GM19455 (cell line): ENCODE measurements around the gene OOSP3.
"Not testable (repeated sequence)": the region's sequence is repeated elsewhere in the genome, so short reads cannot be mapped to it uniquely, and the experiment has no call there.

Experiments used
- ATAC-seq: cut with Tn5 transposase; IDR thresholded peaks from one replicate; pipeline ENCODE4 v1.9.1; 2021; ENCODE audit not compliant: unreplicated experiment

OOSP3 gene, protein sequence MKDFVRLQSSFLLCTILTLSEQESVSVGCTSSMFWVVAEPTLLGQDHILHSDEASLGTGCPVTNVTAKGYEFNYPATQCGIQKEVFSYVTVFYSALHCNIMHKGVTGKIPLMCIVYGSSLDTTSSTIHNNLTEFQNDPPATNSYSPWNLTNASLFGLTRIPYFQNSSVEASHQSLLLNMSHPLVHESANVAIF

DNA sequence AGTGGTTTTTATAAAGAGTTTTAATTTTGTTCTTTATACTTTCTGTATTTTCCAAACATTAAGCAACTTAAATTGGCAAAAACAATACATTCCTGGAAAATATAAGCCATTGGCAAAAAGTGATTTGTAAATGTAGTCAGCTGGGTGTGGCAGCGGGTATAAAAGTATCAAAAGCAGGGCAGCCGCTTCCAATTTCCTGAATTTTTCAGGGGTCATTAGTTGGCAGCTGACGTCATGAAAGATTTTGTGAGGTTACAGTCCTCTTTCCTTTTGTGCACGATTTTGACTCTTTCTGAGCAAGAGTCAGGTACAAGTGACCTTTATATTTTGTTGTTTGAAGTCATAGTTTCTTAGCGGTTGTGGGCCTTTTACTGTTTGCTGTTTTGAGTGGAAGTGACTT, at the start of gene OOSP3:
Gene OOSP3 (plus strand): TSS at position 208 of the 400 bp plus-strand sequence. CDS start 27 bp downstream, at position 235.
- no peak for ATAC-seq

DNA sequence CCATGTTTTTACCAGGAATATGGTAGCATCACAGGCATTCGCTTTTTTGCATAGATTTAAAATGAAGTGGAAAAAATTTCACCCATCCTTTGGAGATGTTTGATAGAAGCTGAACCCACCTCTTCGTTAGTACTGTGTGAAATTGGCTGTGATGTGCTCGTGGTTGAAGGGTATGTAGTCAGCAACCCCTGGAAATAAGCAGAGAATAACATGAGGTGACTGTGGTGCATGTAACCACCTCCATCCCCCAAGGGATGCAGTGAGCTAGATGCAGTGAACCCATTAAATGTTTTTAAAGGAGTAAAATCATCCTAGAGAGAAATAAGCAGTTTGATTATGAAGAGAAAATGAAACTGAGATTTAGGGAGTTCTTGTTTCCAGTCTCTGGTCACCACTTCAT, 49.2 kb upstream of the OOSP3 start:
- ATAC-seq = no peak

DNA sequence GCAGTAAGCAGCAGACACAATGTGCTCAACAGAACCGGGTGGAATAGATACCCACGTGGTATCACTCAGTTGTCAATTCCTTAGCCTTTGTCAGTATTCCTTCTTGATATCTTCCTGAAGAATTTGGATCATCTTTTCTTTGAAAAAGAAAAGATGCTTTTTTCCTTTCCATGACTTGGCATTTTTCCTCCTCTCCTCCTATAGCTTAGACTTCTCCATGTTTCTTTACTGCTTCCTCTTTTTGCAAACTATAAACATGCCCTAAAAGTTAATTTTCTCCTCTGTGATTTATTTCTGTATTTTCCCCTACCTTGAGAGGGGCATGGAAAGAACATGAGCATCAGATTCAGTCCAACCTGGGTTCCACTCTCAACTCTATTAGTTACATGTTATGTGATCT, 45.0 kb upstream of the OOSP3 start:
- ATAC-seq = no peak

DNA sequence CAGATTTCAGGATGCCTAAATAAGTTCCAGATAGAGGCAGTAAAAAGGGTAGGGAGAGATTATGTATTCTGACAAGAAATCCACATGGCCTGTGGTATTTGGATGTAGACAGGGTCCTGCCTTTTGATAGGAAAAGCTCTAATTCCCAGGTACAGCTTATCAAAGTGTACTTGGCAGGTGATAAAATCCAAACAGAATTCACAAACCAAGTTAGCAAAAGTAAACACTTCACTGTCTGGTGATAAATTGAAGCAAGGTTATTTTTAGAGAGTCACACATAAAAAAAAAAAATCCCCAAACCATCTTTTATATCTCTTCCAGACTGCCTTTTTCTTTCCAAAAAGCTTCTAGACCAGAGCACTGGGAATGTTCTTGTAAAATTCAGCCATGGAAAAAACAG, 39.0 kb upstream of the OOSP3 start:
- ATAC-seq = no peak

DNA sequence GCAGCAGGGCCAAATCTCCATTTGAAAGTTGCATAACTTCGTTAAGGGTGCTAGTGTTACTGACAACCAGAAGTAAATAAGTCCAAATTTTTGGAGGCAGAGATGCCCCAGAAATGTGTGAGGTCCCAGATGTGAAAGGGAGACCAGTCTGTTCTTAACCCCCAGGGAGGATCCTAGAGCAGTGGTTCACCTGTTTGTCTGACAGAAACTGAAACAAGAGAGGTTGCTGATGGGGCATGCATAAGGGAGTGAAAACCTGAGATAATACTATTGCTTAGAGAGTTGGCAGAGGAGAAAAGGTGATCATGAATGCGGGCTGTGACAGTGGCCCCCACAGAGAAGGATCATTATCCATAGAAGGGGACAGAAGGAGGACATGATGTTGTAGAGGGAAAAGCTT, 37.1 kb upstream of the OOSP3 start:
- no peak for ATAC-seq

DNA sequence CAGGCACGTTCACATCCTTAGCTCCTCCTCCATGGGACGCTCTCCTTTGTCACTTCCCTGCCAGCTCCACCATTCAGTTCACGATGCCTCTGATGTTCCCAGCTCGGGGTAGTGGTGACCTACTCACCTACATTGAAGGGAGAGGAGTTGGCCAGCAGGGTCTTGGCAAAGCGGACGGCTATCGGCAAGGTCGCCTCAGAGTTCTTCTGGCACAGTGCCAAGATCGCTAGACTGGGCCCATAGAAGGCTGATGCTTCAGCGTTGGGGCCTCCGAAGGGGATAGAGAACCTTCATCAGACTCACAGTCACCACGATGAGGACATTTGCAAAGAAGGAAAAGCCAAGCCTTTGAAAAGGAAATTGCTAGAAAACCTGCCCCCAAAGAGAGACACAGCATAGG, 36.3 kb upstream of the OOSP3 start:
- no peak for ATAC-seq

DNA sequence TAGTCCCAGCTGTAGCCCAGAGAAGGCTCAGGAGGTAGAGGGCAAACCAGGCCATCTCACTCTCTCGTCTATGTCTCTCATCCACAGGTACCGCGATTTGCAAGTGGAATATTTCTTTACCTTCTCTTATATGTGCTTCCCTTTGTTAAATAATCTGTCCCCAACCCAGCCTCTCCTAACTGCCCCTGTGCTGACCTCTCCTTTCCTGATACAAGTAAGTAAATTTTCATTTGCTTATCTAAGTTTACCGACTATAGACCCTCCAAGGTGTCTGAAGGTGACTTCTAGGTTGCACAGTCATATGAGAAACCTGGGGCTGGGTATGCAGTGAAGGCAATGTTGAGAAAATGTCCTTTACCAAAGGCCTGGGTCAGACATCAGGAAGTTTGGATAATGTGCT, 33.2 kb upstream of the OOSP3 start, which contains the start of gene CBLIF:
Gene CBLIF (minus strand): TSS at position 101 of the 400 bp plus-strand sequence. CDS start 46 bp downstream, at position 55.
- ATAC-seq = no peak

DNA sequence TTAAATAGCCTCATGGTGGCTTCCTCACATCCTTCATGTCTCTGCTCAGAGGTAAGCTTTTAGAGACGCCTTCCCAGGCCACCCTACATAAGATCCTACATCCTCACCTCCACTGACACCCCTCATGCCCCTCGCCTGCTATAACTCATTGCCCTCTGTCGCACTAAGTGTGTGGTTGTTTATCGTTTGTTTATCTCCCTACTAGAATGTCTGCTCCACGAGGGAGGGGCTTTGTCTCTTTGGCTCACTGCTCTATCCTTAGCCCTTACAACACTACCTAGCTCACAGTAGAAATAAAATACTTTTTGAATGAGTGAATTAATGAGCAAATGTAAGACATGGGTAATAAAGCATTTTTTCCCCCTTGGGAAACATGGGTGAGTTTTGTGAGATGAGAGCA, 32.0 kb upstream of the OOSP3 start:
- no peak for ATAC-seq

DNA sequence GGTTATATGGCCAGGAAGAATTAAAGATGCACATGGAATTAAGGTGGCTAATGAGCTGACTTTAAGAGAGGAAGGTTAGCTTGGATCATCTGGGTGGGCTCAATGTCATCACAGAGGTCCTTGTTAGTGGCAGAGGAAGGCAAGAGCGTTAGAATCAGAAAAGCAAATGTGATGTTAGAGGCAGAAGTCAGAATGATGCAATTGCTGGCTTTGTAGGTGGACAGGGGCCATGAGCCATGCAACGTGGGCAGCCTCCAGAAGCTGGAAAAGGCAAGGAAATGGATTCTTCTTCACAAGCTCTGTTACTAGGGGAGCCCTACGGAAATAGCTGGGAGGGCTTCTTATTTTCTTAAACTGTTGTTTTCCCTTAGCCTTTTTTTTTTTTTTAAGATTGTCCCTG, 31.0 kb upstream of the OOSP3 start:
- no peak for ATAC-seq

DNA sequence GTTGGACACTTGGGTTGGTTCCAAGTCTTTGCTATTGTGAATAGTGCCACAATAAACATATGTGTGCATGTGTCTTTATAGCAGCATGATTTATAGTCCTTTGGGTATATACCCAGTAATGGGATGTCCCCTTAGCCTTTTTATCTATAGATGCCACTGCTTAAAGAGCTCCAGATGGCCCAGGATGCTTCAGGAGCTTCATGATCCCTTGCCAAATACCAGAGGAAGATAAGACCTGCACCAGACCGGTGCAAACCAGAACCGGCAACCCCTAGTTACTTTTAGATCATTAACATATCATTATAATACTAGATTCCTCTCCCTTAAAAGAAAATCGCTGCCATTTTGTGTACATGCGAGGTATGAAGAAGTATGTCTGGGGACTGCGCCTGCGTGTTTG, 30.1 kb upstream of the OOSP3 start:
- ATAC-seq = not testable (repeated sequence)

DNA sequence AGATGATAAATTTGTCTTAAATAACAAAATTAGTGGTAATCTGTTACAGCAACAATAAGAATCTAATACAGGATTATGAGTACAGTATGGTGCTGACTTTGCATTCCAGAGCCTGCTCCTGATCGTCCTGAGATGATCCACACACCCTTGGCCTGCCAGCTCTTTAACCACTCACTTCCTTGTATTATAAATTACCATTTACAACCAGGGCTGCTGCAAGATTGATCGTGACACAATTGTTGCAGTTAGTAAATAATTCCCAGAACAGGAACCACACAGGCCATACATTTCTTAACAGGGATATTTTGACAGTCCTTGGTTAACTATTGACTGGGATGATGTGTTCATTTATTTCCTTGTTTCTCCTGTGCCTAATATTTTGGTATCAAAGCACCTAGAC, 29.5 kb upstream of the OOSP3 start:
- ATAC-seq = no peak

DNA sequence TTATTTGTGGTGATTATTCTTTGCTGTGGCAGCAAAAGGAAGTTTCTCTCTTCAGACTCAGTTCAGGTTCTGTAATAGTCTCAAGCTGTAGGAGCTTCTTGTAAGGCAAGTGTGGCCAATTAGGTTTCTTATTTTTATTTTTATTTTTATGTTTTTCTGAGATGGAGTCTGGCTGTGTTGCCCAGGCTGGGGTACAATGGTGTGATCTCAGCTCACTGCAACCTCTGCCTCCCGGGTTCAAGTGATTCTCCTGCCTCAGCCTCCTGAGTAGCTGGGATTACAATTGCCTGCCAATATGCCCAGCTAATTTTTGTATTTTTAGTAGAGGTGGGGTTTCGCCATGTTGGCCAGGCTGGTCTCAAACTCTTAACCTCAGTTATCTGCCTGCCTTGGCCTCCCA, 29.0 kb upstream of the OOSP3 start:
- ATAC-seq = not testable (repeated sequence)

DNA sequence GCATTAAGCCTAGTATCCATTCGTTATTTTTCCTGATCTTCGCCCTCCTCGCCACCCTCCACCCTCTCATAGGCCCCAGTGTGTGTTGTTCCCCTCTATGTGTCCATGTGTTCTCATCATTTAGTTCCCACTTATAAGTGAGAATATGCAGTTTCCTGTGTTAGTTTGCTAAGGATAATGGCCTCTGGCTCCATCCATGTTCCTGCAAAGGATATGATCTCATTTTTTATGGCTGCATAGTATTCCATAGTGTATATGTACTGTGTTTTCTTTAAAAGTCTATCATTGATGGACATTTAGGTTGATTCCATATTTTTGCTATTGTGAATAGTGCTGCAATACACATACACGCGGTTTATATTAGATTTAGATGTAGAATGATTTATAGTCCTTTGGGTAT, 27.2 kb upstream of the OOSP3 start:
- ATAC-seq = not testable (repeated sequence)

DNA sequence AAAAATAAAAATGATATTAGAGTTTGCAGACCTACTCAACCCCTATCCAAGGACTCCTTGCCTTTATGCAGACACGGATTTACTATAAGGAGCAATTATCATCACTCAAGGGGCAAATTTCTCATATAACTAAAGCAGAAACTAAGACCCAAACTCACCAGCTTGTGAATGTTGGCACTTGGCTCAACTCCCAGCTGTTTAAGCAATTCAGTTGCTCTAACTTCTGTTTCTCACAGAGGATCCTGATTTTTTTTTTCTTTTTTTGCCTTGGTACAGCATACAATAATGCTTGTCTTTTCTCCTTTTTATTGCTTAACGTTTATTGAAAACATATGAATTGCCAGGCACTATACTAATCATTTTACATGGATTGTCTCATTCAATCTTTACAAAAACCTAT, 23.7 kb upstream of the OOSP3 start:
- ATAC-seq = no peak

DNA sequence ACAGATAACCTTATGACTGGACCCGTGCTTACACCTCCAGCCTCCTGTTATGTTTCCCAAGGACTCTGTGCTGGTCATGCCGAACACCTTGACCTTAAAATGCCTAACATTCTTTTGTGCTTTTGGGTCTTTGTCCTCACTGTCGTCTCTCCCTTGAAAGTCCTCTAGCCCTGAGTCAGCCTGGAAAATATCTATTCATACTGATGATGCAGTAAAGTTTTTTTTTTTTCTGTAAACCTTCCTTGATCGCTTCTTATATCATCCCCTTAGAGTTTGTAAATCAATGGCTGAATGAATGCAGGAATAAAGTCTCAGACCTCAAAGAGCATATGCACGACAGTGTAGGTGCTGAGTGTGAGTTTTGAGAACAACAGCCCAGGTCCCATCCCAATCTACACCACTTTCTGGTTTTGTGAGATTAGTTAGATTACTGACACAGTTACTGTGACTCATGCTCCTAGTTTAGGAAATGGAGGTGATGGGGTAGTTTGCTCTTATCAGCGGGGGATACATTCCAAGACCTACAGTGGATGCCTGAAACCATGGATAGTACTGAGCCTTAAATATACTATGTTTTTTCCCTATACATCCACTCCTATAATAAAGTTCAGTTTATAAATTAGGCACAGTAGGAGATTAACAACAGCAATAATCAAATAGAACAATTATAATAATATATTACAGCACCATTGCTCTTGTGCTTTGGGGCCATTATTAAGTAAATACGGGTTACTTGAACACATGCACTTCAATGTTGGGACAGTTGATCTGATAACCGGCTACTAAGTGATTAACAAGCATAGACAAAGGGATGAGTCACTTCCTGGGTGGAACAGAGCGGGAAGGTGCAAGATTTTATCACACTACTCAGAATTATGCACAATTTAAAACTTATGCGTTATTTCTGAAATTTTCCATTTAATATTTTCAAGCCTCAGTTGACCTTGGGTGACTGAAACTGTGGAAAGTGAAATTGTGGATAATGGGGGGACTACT, 20.8 kb upstream of the OOSP3 start:
- no peak for ATAC-seq

DNA sequence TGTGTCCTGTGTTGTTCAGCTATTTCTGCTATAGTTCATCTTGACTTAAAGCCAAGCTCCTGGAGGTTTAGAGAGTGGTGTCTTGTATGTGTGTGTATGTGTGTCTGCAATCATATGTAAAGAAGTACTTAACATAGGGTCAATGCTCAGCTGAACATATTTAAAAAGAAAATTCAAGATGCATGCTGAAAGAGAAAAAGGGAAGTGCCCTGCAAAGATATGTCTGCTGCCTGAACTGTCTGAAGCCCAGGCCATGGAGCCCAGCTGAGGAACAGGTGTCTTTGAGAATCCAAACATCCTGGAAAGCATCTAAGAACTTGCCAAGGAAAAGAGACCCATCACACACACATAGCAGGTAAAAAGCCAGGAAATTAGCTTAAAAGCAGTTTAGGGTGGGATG, 18.9 kb upstream of the OOSP3 start:
- no peak for ATAC-seq

DNA sequence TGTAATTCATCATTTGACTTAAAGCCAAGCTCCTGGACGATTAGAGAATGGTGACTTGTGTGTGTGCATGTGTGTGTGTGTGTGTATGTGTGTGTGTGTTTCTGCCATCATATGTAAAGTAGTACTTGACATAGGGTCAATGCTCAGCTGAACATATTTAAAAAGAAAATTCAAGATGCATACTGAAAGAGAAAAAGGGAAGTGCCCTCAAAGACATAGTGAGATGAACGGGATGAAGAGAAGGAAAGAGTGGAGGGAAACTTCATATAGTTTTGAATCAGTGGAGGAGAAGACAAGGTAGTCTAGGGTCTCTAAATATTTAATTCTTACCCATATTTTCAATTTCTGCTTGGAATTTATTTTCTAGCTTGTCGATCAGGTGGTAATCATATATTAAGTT, 16.3 kb upstream of the OOSP3 start:
- ATAC-seq = no peak

DNA sequence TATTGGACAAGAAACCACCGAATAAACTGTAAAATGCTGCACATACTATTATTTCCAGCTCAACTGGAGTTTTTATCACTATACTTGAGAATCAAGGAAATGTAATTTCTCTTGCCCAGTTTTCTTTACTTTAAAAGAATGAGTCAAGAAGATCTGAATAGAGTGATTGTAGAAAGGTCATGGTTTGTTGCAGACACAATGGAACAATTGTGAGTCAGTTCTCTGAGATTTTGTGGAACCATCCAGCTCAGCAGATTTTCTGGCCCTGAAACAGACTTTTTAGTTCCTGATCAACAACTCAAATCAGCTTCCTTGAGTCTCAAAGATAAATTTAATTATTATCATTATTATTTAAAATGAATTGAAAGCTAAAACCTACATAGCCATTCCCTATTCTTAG, 13.6 kb upstream of the OOSP3 start:
- ATAC-seq = no peak

DNA sequence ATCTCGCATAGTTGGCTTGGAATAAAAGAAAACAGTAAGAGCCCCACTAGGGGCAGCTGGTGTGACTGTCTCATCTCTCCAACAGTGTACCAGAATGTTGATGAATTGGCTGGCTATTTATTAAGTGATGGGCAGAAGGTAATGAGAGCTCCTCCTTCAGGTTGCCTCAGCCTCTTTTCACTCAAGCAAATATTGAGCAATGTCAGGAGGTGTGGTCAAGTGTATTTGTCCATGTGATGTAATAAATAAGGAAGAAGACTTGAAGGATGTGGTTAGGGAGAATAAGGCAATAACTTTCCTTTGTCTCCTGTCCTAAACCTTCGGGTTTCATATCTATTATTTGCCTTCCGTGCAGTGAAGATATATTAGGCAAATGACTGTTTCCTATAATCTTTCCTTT, 12.2 kb upstream of the OOSP3 start, which contains the start of gene TCN1:
Gene TCN1 (minus strand): TSS at position 91 of the 400 bp plus-strand sequence. CDS start 17 bp downstream, at position 74.
- ATAC-seq = no peak

DNA sequence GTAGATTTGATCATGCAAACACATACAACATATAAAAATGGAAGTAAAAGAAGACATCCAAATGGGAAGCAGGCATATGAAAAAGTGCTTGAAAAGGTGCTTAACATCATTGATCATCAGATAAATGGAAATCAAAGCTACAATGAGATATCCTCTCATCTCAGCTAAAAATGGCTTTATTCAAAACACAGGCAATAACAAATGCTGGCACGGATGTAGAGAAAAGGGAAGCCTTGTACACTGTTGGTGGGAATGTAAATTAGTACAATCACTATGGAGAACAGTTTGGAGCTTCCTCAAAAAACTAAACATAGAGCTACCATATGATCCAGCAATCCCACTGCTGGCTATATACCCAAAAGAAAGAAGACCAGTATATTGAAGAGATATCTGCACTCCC, 11.7 kb upstream of the OOSP3 start:
- no peak for ATAC-seq

DNA sequence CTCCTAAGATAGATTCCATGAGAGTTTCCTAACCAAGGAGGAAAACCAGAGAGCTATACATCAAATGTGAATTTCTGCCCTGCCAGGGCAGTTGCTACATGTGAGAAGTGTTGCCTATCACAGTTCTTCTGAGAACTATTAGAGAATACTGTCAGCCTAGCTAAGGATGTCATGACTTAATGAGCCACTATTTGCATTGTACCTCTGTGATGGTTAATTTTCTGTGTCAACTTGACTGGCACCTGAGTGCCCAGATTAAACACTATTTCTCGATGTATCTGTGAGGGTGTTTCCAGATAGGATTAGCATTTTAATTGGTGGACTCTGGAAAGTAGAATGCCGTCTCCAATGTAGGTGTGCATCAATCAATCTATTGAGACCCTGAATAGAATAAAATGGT, 10.6 kb upstream of the OOSP3 start:
- ATAC-seq = no peak

DNA sequence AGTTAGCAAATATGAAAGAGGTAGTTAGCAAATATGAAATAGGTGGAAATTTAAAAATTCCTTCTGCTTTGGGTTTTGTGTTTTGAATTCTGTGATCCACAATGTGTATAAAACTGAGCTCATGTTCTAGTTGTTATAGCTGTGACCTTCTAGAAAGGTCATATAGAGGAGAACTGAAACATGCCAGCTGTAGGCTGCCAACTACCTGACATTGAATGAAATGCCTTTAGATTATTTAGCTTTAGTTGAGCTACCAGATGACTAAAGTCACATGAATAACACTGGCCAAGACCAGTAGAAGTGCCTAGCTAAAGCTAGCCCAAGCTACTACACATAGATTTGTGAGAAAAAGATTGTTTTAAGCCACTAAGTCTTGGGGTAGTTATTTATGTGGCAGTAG, 6.5 kb upstream of the OOSP3 start:
- ATAC-seq = no peak
